ENCODE results near the gene GJA10.

Gene GJA10

GRCh38 chr6:89866024-89866678 lies 28.1 kb upstream of the GJA10 start:
- no peak overlapping the region for H3K4me3 ChIP-seq (ENCODE audit: low read depth, low read length)
- no peak for TF ChIP-seq CTCF (IDR thresholded peaks at IDR 0.05; ENCODE audit: low read depth, low read length, missing control alignments)
- DNase-seq (ENCODE audit: low read depth), result no peak

DNA sequence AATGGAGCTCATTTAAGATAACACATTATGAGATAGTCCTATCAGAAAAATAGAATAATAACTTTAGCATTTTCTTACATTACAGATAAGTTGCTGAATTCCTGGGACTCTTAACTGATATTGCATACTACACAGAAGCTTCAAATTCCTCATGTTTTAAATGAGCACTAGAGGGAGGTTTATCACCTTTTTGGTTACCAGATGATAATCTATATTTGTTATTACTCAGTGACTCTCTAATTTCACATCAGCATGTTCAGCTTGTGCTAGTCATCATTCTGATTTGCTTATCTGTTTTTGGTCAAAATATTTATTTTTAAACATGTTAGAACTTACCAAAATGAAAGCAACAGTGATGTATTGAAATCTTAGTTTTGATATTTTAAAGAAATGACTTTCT lies 20.5 kb upstream of the GJA10 start:
- no peak for TF ChIP-seq CTCF (IDR thresholded peaks at IDR 0.05; ENCODE audit: low read depth, low read length, missing control alignments)
- DNase-seq (ENCODE audit: low read depth), result no peak
- H3K4me3 ChIP-seq (ENCODE audit: low read depth, low read length), result no peak overlapping the region

GRCh38 chr6:89874438-89874837 lies 19.8 kb upstream of the GJA10 start:
- no peak for DNase-seq (ENCODE audit: low read depth)
- TF ChIP-seq CTCF (IDR thresholded peaks at IDR 0.05; ENCODE audit: low read depth, low read length, missing control alignments), result no peak
- H3K4me3 ChIP-seq (ENCODE audit: low read depth, low read length), result no peak overlapping the region

DNA sequence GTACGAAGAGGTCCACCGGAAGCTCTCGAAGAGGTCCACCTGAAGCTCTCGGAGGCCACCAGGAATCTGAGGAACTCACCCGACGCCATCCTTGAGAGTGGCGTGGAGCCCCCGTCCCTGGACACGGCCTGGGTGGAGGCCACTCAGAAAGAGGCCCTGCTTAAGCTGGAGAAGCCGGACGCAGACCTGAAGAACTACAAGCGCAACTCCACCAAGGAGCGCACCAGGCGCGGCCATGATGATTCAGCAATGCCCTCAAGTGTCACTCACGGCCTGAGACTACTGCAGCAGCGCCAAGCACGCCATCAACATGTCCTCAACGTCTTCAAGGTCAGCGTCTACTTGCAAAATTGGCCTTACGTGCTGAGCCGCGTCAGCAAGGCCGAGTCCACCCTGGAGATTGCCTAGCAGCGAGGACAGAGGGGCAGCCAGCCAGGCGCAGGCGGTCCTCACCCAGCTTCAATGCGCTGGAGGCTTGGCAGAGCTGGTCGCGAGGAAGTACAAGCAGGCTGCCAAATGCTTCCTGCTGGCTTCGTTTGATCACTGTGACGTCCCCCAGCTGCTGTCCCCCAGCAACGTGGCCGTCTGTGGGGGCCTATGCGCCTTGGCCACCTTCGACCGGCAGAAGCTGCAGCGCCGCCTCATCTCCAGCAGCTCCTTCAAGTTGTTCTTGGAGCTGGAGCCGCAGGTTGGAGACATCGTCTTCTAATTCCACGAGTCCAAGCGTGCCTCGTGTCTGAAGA lies 7.7 kb upstream of the GJA10 start:
- no peak overlapping the region for H3K4me3 ChIP-seq (ENCODE audit: low read depth, low read length)
- DNase-seq (ENCODE audit: low read depth), result no peak
- TF ChIP-seq CTCF (IDR thresholded peaks at IDR 0.05; ENCODE audit: low read depth, low read length, missing control alignments), result no peak

DNA sequence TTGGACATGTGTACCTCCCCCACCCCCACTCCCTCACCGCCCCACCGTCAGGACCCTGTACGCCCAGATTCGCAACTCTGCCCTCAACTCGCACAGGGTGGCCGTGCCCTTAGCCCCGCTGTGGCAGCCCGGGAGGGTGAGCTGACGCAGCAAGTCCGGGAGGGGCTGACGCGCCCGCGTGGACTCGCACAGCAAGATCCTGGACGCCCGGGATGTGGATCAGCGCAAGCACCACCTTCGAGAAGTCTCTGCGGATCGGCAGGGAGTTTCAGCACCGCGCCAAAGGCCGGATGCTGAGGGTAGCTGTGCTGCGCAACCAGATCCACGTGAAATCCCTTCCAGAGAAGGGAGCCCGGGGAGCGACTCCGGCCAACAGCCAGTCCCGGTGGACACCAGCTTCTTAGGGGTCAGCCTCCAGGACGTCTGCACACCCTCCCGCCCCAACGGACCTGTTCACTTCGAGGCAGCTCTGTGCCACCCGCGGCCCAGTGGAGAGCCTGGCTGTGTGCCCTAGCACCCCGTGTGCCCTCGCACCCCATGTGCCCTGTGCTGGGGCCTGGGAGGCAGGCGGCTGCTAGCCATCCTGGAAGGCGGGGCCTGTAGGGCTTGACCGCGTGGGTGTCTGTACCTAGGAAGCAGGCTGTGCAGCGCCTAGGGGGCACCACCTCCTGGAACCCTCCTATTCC lies 6.7 kb upstream of the GJA10 start:
- H3K4me3 ChIP-seq (ENCODE audit: low read depth, low read length), result no peak overlapping the region
- no peak for TF ChIP-seq CTCF (IDR thresholded peaks at IDR 0.05; ENCODE audit: low read depth, low read length, missing control alignments)
- no peak for DNase-seq (ENCODE audit: low read depth)

GRCh38 chr6:89888138-89888514 lies 6.1 kb upstream of the GJA10 start:
- H3K4me3 ChIP-seq (ENCODE audit: low read depth, low read length), result no peak overlapping the region
- no peak for DNase-seq (ENCODE audit: low read depth)
- no peak for TF ChIP-seq CTCF (IDR thresholded peaks at IDR 0.05; ENCODE audit: low read depth, low read length, missing control alignments)
